Measurements from ENCODE around the gene MYO10. TPM values are rescaled to one million over a fixed set of nuclear protein-coding genes. Genes with fewer than 3 reads are reported as not detected.

Gene MYO10
- total and polyA plus RNA-seq, 2 experiments from 2014 or later, result 8.2 to 9.3 TPM

DNA sequence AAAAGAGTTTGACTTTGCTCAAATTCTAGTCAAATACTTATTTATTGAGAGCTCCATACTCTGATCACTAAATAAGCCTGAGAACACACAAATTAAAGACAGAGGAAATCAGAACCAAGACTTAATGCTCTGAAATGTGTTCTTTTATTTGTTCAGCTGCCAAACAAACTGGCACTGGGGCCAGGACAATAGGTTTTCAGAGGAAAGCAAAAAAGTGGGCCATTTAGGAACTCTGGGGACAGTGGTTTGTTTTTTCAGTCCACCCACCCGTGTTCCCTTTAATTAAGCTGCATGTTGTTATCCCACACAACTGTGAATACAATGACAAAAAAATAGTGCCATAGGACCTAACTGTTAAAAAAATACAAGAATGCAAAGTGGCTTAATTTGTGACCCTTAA lies 223.9 kb downstream of the MYO10 start:
- H3K27me3 ChIP-seq, result no peaks in the 10 kb centered on the region
- H3K27ac ChIP-seq, result no peak overlapping the region
- H3K4me3 ChIP-seq, result no peak overlapping the region
- DNase-seq (ENCODE audit: low read depth in 1 of 2, low spot score in 1 of 2), result no peak
- H3K4me1 ChIP-seq (ENCODE audit: low read depth), result no peaks in the 10 kb centered on the region
- TF ChIP-seq, protein P1, sequence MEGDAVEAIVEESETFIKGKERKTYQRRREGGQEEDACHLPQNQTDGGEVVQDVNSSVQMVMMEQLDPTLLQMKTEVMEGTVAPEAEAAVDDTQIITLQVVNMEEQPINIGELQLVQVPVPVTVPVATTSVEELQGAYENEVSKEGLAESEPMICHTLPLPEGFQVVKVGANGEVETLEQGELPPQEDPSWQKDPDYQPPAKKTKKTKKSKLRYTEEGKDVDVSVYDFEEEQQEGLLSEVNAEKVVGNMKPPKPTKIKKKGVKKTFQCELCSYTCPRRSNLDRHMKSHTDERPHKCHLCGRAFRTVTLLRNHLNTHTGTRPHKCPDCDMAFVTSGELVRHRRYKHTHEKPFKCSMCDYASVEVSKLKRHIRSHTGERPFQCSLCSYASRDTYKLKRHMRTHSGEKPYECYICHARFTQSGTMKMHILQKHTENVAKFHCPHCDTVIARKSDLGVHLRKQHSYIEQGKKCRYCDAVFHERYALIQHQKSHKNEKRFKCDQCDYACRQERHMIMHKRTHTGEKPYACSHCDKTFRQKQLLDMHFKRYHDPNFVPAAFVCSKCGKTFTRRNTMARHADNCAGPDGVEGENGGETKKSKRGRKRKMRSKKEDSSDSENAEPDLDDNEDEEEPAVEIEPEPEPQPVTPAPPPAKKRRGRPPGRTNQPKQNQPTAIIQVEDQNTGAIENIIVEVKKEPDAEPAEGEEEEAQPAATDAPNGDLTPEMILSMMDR (IDR thresholded peaks at IDR 0.05; ENCODE audit: low read depth, low read length), result no peak
- no peaks in the 10 kb centered on the region for H3K36me3 ChIP-seq
- no peaks in the 10 kb centered on the region for H3K9me3 ChIP-seq (ENCODE audit: low read depth)

DNA sequence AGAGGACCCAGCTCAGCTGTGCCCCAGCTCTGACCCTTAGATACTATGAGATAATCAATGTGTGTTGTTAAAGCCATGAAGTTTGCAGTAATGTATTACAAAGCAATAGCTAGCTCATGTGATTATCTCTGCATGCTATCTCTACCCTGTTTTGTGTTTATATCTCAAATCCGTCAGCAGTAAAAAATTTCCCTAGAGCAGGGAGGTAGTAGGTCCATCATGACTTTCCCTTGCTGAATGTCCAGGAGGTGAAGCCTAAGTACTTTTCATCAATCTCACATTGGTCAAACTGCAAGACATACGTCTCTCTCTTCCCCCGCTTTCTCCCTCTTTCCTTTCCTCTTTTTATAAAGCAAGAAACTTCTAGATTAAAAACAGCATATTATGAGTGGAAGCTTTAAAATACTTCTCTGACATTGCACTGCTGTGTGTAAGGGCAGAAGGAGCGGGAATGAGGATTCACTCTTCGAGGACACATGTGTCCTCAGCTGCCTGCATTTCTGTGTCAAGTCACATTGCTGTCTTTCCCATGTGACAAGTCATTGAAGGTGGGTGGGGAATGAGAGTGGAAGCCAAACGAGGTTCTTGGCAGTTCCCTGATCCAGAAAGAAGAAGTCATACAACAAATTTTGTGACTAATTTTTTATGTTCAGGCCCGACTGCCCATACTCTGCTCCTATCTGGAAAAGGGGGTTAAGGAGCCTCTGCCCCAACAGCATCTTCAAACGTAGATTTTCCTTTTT lies 226.2 kb downstream of the MYO10 start:
- no peak overlapping the region for H3K27ac ChIP-seq
- peaks cover 5% of the 10 kb centered on the region for H3K4me1 ChIP-seq (ENCODE audit: low read depth)
- H3K9me3 ChIP-seq (ENCODE audit: low read depth), result no peaks in the 10 kb centered on the region
- H3K4me3 ChIP-seq, result no peak overlapping the region
- no peaks in the 10 kb centered on the region for H3K27me3 ChIP-seq
- H3K36me3 ChIP-seq, result no peaks in the 10 kb centered on the region
- TF ChIP-seq, protein P1 (IDR thresholded peaks at IDR 0.05; ENCODE audit: low read depth, low read length), result no peak
- no peak for DNase-seq (ENCODE audit: low read depth in 1 of 2, low spot score in 1 of 2)

DNA sequence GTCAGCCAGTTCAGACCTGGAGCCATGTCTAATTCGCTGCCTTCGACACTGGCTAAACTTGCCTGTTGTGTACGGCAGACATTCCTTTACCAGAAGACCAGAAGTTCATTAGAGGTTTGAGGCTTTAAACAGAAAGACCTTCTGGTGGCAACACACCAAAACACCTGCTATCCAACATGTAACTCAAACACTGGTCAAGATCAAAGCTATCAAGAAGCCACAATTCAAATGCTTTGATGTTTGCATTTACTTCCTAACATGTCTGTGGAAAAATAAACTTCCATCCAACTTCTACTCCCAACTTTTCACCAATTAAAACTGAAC lies 228.3 kb downstream of the MYO10 start:
- H3K4me1 ChIP-seq (ENCODE audit: low read depth), result peaks cover 5% of the 10 kb centered on the region
- H3K36me3 ChIP-seq, result no peaks in the 10 kb centered on the region
- no peak for DNase-seq (ENCODE audit: low read depth in 1 of 2, low spot score in 1 of 2)
- no peaks in the 10 kb centered on the region for H3K27me3 ChIP-seq
- H3K4me3 ChIP-seq, result no peak overlapping the region
- H3K27ac ChIP-seq, result no peak overlapping the region
- TF ChIP-seq, protein P1 (IDR thresholded peaks at IDR 0.05; ENCODE audit: low read depth, low read length), result no peak
- no peaks in the 10 kb centered on the region for H3K9me3 ChIP-seq (ENCODE audit: low read depth)

DNA sequence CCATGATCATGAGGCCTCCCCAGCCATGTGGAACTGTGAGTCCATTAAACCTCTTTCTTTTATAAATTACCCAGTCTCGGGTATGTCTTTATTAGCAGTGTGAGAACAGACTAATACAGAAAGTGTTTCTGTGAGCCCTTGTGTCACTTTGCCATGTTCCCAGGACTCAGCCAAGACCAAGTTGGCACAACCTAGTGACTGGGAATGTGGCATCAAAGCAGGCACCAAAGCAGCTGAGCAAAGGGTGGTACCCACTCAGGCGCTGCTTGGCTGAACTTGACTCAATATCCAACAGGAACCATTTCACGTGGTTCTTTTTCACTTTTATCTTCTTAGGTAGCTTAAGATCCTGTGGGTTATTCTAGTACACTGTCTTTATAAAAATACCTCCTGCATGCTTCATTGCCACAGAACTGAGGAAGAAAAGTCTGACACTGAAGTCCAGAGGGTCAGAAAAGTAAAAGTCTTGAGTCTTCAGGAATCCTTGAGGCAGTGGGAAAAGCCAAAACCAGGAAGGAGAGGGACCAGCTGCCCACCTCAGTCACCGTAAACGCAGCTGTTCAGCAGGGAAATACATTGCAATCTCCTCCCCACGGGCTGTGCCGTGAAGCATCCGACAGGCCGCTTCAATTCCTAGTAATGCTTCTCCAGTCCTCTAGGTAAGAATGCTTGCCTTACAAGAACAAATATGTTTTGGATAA lies 228.8 kb downstream of the MYO10 start:
- TF ChIP-seq, protein P1 (IDR thresholded peaks at IDR 0.05; ENCODE audit: low read depth, low read length), result no peak
- Histone ChIP-seq H3K36me3 (no peaks in the 10 kb centered on the region), H3K27me3 (no peaks in the 10 kb centered on the region), H3K4me1 (ENCODE audit: low read depth) (peaks cover 5% of the 10 kb centered on the region), H3K4me3 (no peak overlapping the region), H3K9me3 (ENCODE audit: low read depth) (no peaks in the 10 kb centered on the region), H3K27ac (no peak overlapping the region)
- no peak for DNase-seq (ENCODE audit: low read depth in 1 of 2, low spot score in 1 of 2)

DNA sequence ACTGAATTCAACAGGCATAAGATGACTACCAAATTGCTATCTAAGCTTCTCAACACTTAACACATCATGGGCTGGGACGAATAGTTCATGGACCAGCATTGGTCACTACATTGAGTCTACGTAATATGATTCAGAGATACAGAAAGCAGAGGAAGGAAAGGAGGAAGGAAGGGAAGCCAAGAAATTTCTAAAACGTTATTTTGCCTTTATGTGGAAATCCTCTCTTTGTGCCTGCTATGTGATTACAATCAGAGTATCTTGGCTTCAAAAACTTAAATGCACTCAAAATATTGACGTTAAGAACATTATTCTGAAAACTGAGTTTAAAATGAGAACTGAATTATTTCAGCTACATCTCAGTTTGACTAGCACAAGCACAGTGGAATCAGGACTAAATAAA lies 231.1 kb downstream of the MYO10 start:
- H3K4me1 ChIP-seq (ENCODE audit: low read depth), result peaks cover 5% of the 10 kb centered on the region
- peaks cover 5% of the 10 kb centered on the region for H3K36me3 ChIP-seq
- H3K4me3 ChIP-seq, result no peak overlapping the region
- TF ChIP-seq, protein P1 (IDR thresholded peaks at IDR 0.05; ENCODE audit: low read depth, low read length), result no peak
- H3K27ac ChIP-seq, result no peak overlapping the region
- no peaks in the 10 kb centered on the region for H3K27me3 ChIP-seq
- peak in 1 of 2 donors; percentile 17 for DNase-seq (ENCODE audit: low read depth in 1 of 2, low spot score in 1 of 2)
- H3K9me3 ChIP-seq (ENCODE audit: low read depth), result no peaks in the 10 kb centered on the region

Measured in cardiac muscle cell (in vitro differentiated cells and primary cell).